Endothelial cell of umbilical vein (primary cell): ENCODE measurements around the gene CWC27. TPM values are rescaled to one million over a fixed set of nuclear protein-coding genes. Genes with fewer than 3 reads are reported as not detected.

ENCODE experiments used
- BruUV-seq: library from RNA; stranded (reverse); fragments of 400-500 nt; replicated peaks from 2 replicates; lab custom pipeline; 2021; lab: Mats Ljungman, UMichigan
- CTCF ChIA-PET: fragments of 300-600, 350-600 bp; sonication (Branson Sonifier 250); formaldehyde crosslinking; loops from one replicate; lab custom pipeline; 2021; ENCODE audit warnings: antibody characterized with exemption, inconsistent platforms; lab: Charles Lee
- POLR2A ChIA-PET: fragments of 300-600, 350-600 bp; sonication (Branson Sonifier 250); formaldehyde crosslinking; loops from one replicate; lab custom pipeline; 2021; ENCODE audit warnings: antibody characterized with exemption, inconsistent platforms; lab: Charles Lee
- DNase-seq: peaks from one replicate; pipeline ENCODE4 v3.0.0-alpha.2; 2011; ENCODE audit warnings: low read depth, low spot score
- FAIRE-seq: peaks from 2 replicates; lab custom pipeline; 2011; peaks lifted over from hg19 to GRCh38; lab: Jason Lieb, UNC
- H2AFZ ChIP-seq: 2 replicates; pipeline ENCODE4 v1.6.0; 2012; ENCODE audit warnings: low read depth, low read length, control low read depth, inconsistent platforms
- H3K27ac ChIP-seq: 2 replicates; pipeline ENCODE4 v1.5.1; 2011; ENCODE audit warnings: low read depth, mild to moderate bottlenecking, control low read depth, low read length, moderate library complexity; ENCODE audit not compliant: insufficient read depth
- H3K27me3 ChIP-seq, 2 experiments: 2 replicates each; pipeline versions ENCODE4 v1.6.0 to v1.6.1; 2011; ENCODE audit warnings: low read length in 2 of 2, mixed read lengths in 1 of 2; ENCODE audit not compliant: control insufficient read depth in 2 of 2, insufficient read depth in 2 of 2
- H3K36me3 ChIP-seq, 2 experiments: 2 replicates in 1 of 2; 3 replicates in 1 of 2; pipeline ENCODE4 v1.5.1; 2011; ENCODE audit warnings: low read length in 2 of 2, mild to moderate bottlenecking in 1 of 2, moderate library complexity in 1 of 2; ENCODE audit not compliant: control insufficient read depth in 2 of 2, insufficient read depth in 2 of 2; ENCODE audit errors: extremely low read depth in 1 of 2
- H3K4me1 ChIP-seq: 3 replicates; pipeline ENCODE4 v1.5.1; 2011; ENCODE audit warnings: mild to moderate bottlenecking, low read length; ENCODE audit not compliant: control insufficient read depth, insufficient read depth; ENCODE audit errors: extremely low read depth
- H3K4me2 ChIP-seq: 2 replicates; pipeline ENCODE4 v1.6.1; 2011; ENCODE audit warnings: low read length, control low read depth, mixed read lengths; ENCODE audit not compliant: insufficient read depth
- H3K4me3 ChIP-seq, 3 experiments: fragments of 200-600 bp in 1 of 3; sonication (generic), shearing (Covaris generic) in 1 of 3; replicated peaks in 1 of 3; 2 replicates each; pipeline ENCODE4 v1.5.1; 2011 to 2016; ENCODE audit warnings: control low read depth in 3 of 3, low read length in 3 of 3, mild to moderate bottlenecking in 2 of 3, inconsistent platforms in 1 of 3, low read depth in 1 of 3, moderate library complexity in 1 of 3; ENCODE audit not compliant: insufficient read depth in 1 of 3
- H3K79me2 ChIP-seq: 2 replicates; pipeline ENCODE4 v1.6.0; 2012; ENCODE audit warnings: low read length, inconsistent platforms; ENCODE audit not compliant: control insufficient read depth, insufficient read depth
- H3K9ac ChIP-seq: replicated peaks from 2 replicates; pipeline ENCODE3; 2011; ENCODE audit warnings: low read length, control low read depth; ENCODE audit not compliant: insufficient read depth; ENCODE audit errors: extremely low read depth
- H3K9me1 ChIP-seq: replicated peaks from 3 replicates; pipeline ENCODE4 v1.6.0; 2011; ENCODE audit warnings: mild to moderate bottlenecking, low read length; ENCODE audit not compliant: control insufficient read depth, insufficient read depth; ENCODE audit errors: extremely low read depth
- H3K9me3 ChIP-seq: replicated peaks from 2 replicates; pipeline ENCODE4 v1.5.1; 2012; ENCODE audit warnings: low read length, inconsistent platforms; ENCODE audit not compliant: control insufficient read depth, insufficient read depth
- H4K20me1 ChIP-seq: replicated peaks from 2 replicates; pipeline ENCODE3; 2011; ENCODE audit warnings: mild to moderate bottlenecking, low read length; ENCODE audit not compliant: control insufficient read depth, insufficient read depth; ENCODE audit errors: extremely low read depth
- CTCF ChIP-seq, 2 donors: IDR thresholded peaks; 1 replicate in 1 of 2; 2 replicates in 1 of 2; pipeline ENCODE4 v1.5.1; 2011; ENCODE audit warnings: low read length in 2 of 2, mild to moderate bottlenecking in 2 of 2, moderate library complexity in 2 of 2, control low read depth in 1 of 2, inconsistent platforms in 1 of 2, low read depth in 1 of 2; ENCODE audit not compliant: insufficient read depth in 1 of 2; ENCODE audit errors: extremely low read depth in 1 of 2
- EZH2 ChIP-seq: IDR thresholded peaks from 2 replicates; pipeline ENCODE4 v1.6.1; 2012; ENCODE audit warnings: borderline replicate concordance, low read depth, mild to moderate bottlenecking, moderate library complexity, low read length, inconsistent platforms; ENCODE audit not compliant: severe bottlenecking
- FOS ChIP-seq: IDR thresholded peaks from 2 replicates; pipeline ENCODE4 v1.6.1; 2011; ENCODE audit warnings: mild to moderate bottlenecking, low read length, moderate library complexity, borderline replicate concordance; ENCODE audit not compliant: insufficient read depth
- MYC ChIP-seq: IDR thresholded peaks from one replicate; pipeline ENCODE4 v1.6.1; 2011; ENCODE audit warnings: mild to moderate bottlenecking, low read depth, low read length
- POLR2AphosphoS5 ChIP-seq: IDR thresholded peaks from 2 replicates; pipeline ENCODE4 v1.6.1; 2012; ENCODE audit warnings: low read depth, mild to moderate bottlenecking, control low read depth, low read length, moderate library complexity; ENCODE audit not compliant: insufficient read depth
- dilution Hi-C: fragments of 300-500 bp; cut with MboI; formaldehyde crosslinking; loops from one replicate; pipeline ENCODE4 v1.15.0; 2019; ENCODE audit warnings: low sequenced_read_pairs; ENCODE audit not compliant: extremely low pct_ligation_motif_present
- intact Hi-C: fragments of 100-400 bp; cut with micrococcal nuclease; formaldehyde crosslinking; loops from one replicate; pipeline ENCODE4 v1.10.0; 2022
- polyA plus RNA-seq, 4 experiments: library from polyadenylated mRNA; depleted of rRNA in 3 of 4; stranded (reverse) in 3 of 4; unstranded in 1 of 4; fragments of >200 nt; gene quantifications; 2 replicates each; pipeline versions ENCODE4 v1.2.1 to v1.2.3, GENCODE V29; 2011 to 2012; ENCODE audit warnings: missing spikeins in 1 of 4
- total RNA-seq: library from RNA; stranded (reverse); gene quantifications from 2 replicates; pipeline ENCODE4 v1.2.3, GENCODE V29; 2021

Gene CWC27
- total and polyA plus RNA-seq, 2 donors (not counting 3 experiments of a cell fraction or from before 2014, with no cell fraction given) = 11.9 to 23.8 TPM

DNA sequence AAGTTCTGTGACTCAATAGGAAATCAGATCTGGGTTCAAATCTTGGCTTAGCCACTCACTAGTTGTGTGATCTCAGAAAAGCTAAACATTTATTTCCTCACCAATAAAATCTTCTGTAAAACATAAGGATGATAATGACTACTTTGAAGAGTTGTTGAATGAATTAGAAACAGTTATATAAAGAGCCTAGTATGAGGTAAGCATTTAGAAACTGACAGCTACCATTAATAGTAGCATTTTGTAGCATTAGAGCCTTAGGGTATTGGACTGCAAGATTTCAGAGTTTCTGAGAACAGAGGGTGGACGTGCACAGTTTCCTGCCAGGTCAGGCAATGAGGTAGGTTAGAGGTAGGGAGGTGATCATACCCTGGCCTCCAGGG is 293.2 kb downstream of the CWC27 start:
- no peak for FAIRE-seq
- Histone ChIP-seq H3K4me2 (no peak overlapping the region), H3K27ac (no peak overlapping the region), H4K20me1 (no peaks in the 10 kb centered on the region), H3K9me1 (no peaks in the 10 kb centered on the region), H3K79me2 (no peaks in the 10 kb centered on the region), H3K4me1 (peaks cover 14% of the 10 kb centered on the region), H3K9me3 (no peaks in the 10 kb centered on the region), H3K9ac (no peak overlapping the region), H2AFZ (no peak overlapping the region), H3K27me3 (no peaks in the 10 kb centered on the region), H3K4me3 (no peak overlapping the region), H3K36me3 (no peaks in the 10 kb centered on the region)
- DNase-seq = no peak
- dilution Hi-C loops (no loop called here), intact Hi-C loops (no loop called here)
- ChIA-PET CTCF (interaction anchor here (1.6 kb wide), 1 partner anchor 12 kb away, joined by 4 read pairs; no protein-coding TSS in a partner anchor), POLR2A (no interaction called here)
- no TSS peak for BruUV-seq
- TF ChIP-seq EZH2 = no peak
- no peak for TF ChIP-seq MYC
- no peak for TF ChIP-seq FOS
- no peak for TF ChIP-seq POLR2AphosphoS5
- no peak for TF ChIP-seq CTCF (IDR thresholded peaks at IDR 0.05; ENCODE audit: extremely low read depth in 1 of 2, insufficient read depth in 1 of 2, low read depth in 1 of 2, low read length in 2 of 2)
